ENCODE measurements around the gene IMPDH2. TPM values are rescaled to one million over a fixed set of nuclear protein-coding genes. Genes with fewer than 3 reads are reported as not detected.
A peak's percentile ranks its signal among the peaks of the same experiment; 100 is the strongest.

IMPDH2 gene
- polyA plus RNA-seq, 3 donors, result 20.8 to 67.3 (median 21.0) TPM

DNA sequence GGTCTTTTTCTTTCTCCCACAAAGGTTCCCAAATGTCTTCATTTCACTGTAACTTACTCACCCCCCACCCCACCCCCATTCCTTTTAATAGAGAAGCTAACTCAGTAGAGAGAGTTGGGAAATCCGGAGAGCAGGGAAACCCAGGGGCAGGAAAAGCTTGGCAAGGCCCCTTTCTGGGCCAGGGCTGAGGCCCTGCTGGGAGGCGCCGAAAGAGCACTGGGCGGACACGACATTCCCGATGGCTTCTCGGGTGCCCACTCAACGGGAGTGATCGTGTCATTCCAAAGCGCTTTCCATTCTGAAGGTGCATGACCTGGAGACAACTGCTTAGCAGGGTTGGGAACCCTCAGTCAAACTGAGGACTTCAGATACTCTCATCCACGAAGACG, 9.3 kb downstream of the IMPDH2 start:
- Histone ChIP-seq H3K4me1 (ENCODE audit: control insufficient read depth in 1 of 2, insufficient read depth in 2 of 2, low read length in 2 of 2) (peaks cover 41 to 50% of the 10 kb centered on the region in 2 donors), H3K9me3 (replicated peaks in 1 of 2; ENCODE audit: control insufficient read depth in 1 of 2, insufficient read depth in 1 of 2, low read length in 2 of 2) (no peaks in the 10 kb centered on the region), H3K36me3 (replicated peaks in 1 of 2; ENCODE audit: control insufficient read depth in 1 of 2, insufficient read depth in 2 of 2, low read length in 2 of 2) (peaks cover 28 to 39% of the 10 kb centered on the region in 2 donors), H3K27ac (ENCODE audit: low read depth in 1 of 2, low read length in 2 of 2) (peak overlapping the region; percentile 98), H3K4me3 (replicated peaks in 1 of 3; ENCODE audit: low read depth in 2 of 3, low read length in 3 of 3) (peak overlapping the region; percentile 71 to 90 (median 84)), H3K4me2 (replicated peaks; ENCODE audit: extremely low read depth, low read length, poor library complexity, severe bottlenecking) (peak overlapping the region; percentile 94), H4K20me1 (ENCODE audit: insufficient read depth, low read length) (peaks cover 9% of the 10 kb centered on the region), H3K27me3 (ENCODE audit: control insufficient read depth in 2 of 2, insufficient read depth in 2 of 2, low read length in 2 of 2) (no peaks in the 10 kb centered on the region), H2AFZ (ENCODE audit: insufficient read depth, low read depth, low read length, poor library complexity, severe bottlenecking) (no peak overlapping the region), H3K9ac (ENCODE audit: insufficient read depth, low read length, poor library complexity, severe bottlenecking) (peak overlapping the region; percentile 98), H3K79me2 (ENCODE audit: insufficient read depth, low read length) (peaks cover 62% of the 10 kb centered on the region)
- intact Hi-C loops (cut with micrococcal nuclease), result loop anchor here (1.0 to 5.0 kb wide), 3 partner anchors 12 to 72 kb away; partner anchors contain the start of gene QRICH1 (in 2 of the 2)
- H3K4me3 Mint-ChIP-seq, result peak overlapping the region; percentile 90 to 92
- H3K4me1 Mint-ChIP-seq, result peaks cover 32% of the 10 kb centered on the region
- peaks cover 0 to 2% (median 0%) of the 10 kb centered on the region in 3 donors for H3K27me3 Mint-ChIP-seq (ENCODE audit: low read depth in 3 of 3)
- 19% methylated on average over 10 of the region's 12 CpGs for WGBS (ENCODE audit: insufficient coverage)
- H3K27ac Mint-ChIP-seq, result peak overlapping the region; percentile 96 to 99 (median 98)
- H3K9me3 Mint-ChIP-seq, result no peaks in the 10 kb centered on the region
- TF ChIP-seq, protein P1, sequence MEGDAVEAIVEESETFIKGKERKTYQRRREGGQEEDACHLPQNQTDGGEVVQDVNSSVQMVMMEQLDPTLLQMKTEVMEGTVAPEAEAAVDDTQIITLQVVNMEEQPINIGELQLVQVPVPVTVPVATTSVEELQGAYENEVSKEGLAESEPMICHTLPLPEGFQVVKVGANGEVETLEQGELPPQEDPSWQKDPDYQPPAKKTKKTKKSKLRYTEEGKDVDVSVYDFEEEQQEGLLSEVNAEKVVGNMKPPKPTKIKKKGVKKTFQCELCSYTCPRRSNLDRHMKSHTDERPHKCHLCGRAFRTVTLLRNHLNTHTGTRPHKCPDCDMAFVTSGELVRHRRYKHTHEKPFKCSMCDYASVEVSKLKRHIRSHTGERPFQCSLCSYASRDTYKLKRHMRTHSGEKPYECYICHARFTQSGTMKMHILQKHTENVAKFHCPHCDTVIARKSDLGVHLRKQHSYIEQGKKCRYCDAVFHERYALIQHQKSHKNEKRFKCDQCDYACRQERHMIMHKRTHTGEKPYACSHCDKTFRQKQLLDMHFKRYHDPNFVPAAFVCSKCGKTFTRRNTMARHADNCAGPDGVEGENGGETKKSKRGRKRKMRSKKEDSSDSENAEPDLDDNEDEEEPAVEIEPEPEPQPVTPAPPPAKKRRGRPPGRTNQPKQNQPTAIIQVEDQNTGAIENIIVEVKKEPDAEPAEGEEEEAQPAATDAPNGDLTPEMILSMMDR (IDR thresholded peaks at IDR 0.05), result no peak
- DNase-seq, result peak in 2 of 3 donors; percentile 29 to 70
- H3K36me3 Mint-ChIP-seq, result peaks cover 32 to 35% of the 10 kb centered on the region in 2 donors

DNA sequence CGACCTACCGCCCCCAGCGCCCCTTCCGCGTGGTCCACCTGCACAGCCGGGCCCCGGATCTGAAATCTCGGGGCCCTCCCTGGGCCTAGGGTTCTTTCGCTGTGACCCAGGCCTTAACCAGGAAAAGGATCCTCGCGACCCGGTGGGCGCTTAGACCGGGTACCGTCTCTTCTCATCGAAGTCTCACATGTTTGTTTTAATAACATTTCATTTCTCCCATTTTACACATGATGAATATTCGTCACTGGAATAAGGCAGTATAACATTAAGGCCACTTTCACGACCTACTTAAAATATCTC, 10.5 kb downstream of the IMPDH2 start:
- Histone ChIP-seq H3K9me3 (replicated peaks in 1 of 2; ENCODE audit: control insufficient read depth in 1 of 2, insufficient read depth in 1 of 2, low read length in 2 of 2) (no peaks in the 10 kb centered on the region), H3K36me3 (replicated peaks in 1 of 2; ENCODE audit: control insufficient read depth in 1 of 2, insufficient read depth in 2 of 2, low read length in 2 of 2) (peaks cover 24 to 39% of the 10 kb centered on the region in 2 donors), H3K4me3 (replicated peaks in 1 of 3; ENCODE audit: low read depth in 2 of 3, low read length in 3 of 3) (peak overlapping the region; percentile 79 to 90 (median 84)), H3K9ac (ENCODE audit: insufficient read depth, low read length, poor library complexity, severe bottlenecking) (peak overlapping the region; percentile 81), H3K27me3 (ENCODE audit: control insufficient read depth in 2 of 2, insufficient read depth in 2 of 2, low read length in 2 of 2) (no peaks in the 10 kb centered on the region), H3K4me2 (replicated peaks; ENCODE audit: extremely low read depth, low read length, poor library complexity, severe bottlenecking) (peak overlapping the region; percentile 94), H4K20me1 (ENCODE audit: insufficient read depth, low read length) (peaks cover 22% of the 10 kb centered on the region), H3K27ac (ENCODE audit: low read depth in 1 of 2, low read length in 2 of 2) (peak overlapping the region; percentile 47 to 85), H3K79me2 (ENCODE audit: insufficient read depth, low read length) (peaks cover 49% of the 10 kb centered on the region), H3K4me1 (ENCODE audit: control insufficient read depth in 1 of 2, insufficient read depth in 2 of 2, low read length in 2 of 2) (peaks cover 41 to 50% of the 10 kb centered on the region in 2 donors), H2AFZ (ENCODE audit: insufficient read depth, low read depth, low read length, poor library complexity, severe bottlenecking) (peak overlapping the region; percentile 89)
- no peak for DNase-seq
- peaks cover 32% of the 10 kb centered on the region for H3K4me1 Mint-ChIP-seq
- WGBS (ENCODE audit: insufficient coverage), result under 1% methylated on average over 15 of the region's 18 CpGs
- peaks cover 0 to 2% (median 0%) of the 10 kb centered on the region in 3 donors for H3K27me3 Mint-ChIP-seq (ENCODE audit: low read depth in 3 of 3)
- H3K4me3 Mint-ChIP-seq, result peak overlapping the region; percentile 79 to 87
- intact Hi-C loops (cut with micrococcal nuclease), result no loop called here
- H3K9me3 Mint-ChIP-seq, result no peaks in the 10 kb centered on the region
- TF ChIP-seq, protein P1 (IDR thresholded peaks at IDR 0.05), result no peak
- peak overlapping the region; percentile 84 to 99 (median 92) for H3K27ac Mint-ChIP-seq
- H3K36me3 Mint-ChIP-seq, result peaks cover 26 to 34% of the 10 kb centered on the region in 2 donors

Data from CD14-positive monocyte (primary cell).